22Rv1 (cell line): ENCODE measurements around the gene CDK6.

Source experiments
- H3K27ac ChIP-seq: fragments of 450-650 bp; 2 replicates; pipeline ENCODE4 v1.5.1; 2017
- ZFX ChIP-seq: fragments of 450-650 bp; IDR thresholded peaks from 2 replicates; pipeline ENCODE4 v1.6.1; 2017; ENCODE audit warnings: antibody characterized with exemption, borderline replicate concordance
- TF ChIP-seq, protein P1 (sequence below): fragments of 450-650 bp; IDR thresholded peaks from 2 replicates; pipeline ENCODE4 v1.5.1; 2017; ENCODE audit warnings: mild to moderate bottlenecking

The CDK6 gene

GRCh38 chr7:92652536-92652935 is 183.8 kb downstream of the CDK6 start:
- TF ChIP-seq ZFX = no peak
- TF ChIP-seq, protein P1, sequence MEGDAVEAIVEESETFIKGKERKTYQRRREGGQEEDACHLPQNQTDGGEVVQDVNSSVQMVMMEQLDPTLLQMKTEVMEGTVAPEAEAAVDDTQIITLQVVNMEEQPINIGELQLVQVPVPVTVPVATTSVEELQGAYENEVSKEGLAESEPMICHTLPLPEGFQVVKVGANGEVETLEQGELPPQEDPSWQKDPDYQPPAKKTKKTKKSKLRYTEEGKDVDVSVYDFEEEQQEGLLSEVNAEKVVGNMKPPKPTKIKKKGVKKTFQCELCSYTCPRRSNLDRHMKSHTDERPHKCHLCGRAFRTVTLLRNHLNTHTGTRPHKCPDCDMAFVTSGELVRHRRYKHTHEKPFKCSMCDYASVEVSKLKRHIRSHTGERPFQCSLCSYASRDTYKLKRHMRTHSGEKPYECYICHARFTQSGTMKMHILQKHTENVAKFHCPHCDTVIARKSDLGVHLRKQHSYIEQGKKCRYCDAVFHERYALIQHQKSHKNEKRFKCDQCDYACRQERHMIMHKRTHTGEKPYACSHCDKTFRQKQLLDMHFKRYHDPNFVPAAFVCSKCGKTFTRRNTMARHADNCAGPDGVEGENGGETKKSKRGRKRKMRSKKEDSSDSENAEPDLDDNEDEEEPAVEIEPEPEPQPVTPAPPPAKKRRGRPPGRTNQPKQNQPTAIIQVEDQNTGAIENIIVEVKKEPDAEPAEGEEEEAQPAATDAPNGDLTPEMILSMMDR = no peak
- no peak overlapping the region for H3K27ac ChIP-seq

DNA sequence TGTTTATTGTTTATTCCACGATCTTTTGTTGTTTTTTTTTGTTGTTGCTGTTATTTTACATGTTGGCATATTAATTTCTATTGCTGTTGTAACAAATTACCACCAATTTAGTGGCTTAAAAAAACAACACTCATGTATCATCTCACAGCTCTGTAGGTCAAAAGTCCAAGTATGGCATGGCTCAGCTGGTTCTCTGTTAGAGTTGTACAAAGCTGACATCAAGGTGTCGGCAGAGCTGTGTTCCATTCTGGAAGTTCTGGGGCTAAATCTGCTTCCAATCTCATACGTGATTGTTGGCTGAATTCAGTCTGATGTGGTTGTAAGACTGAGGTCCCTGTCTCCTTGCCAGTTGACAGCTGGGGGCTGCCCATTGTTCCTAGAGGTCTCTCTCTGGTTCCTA is 186.0 kb downstream of the CDK6 start:
- H3K27ac ChIP-seq = no peak overlapping the region
- TF ChIP-seq ZFX = no peak
- TF ChIP-seq, protein P1 = no peak

DNA sequence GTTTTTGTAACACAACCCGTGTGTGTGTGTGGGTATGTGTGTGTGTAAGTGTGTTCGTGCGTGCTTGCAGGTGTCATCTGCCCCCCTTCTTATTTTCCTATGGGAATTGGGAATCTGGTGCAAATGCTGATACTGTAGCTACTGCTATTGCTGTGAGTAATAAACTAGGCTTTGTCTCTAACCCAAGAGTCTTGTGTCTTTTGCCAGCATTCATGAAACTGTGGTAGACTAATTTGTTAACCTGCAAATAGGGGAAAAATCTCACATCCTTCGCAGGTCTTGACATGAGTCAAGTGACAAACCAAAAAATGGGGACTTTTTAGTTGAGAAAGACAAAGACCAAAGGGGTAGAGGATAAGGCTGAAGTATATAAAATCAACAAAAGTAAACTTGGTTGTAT is 188.3 kb downstream of the CDK6 start:
- no peak overlapping the region for H3K27ac ChIP-seq
- TF ChIP-seq ZFX = no peak
- TF ChIP-seq, protein P1 = no peak

GRCh38 chr7:92647652-92648051 is 188.7 kb downstream of the CDK6 start:
- no peak overlapping the region for H3K27ac ChIP-seq

DNA sequence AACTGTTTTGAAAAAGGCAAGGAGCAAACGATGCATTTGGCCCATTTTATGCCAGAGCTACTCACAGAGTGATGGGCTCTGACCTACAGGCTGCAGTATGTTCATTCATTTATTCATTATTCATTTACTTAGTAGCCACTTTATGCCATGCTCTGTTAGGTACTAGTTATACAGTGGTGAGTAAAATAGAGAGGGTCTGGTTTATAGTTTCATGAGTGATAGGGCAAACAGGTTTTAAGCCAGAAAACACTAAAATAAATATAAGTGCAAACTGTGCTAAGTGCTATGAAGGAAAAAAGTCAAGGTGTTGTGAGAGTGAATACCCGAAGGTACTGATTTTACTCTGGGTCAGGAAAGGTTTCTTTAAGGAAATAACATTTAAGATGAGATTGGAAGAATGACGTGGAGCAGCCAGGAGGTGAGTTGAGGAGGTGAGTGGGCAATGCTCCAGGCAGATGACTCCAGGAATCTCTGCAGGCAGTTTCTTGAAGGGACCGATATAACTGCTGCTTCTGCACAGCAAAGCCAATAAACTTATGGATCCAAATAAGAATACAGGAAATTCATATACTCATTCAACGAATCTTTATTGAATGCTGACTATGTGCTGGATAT is 189.3 kb downstream of the CDK6 start:
- TF ChIP-seq, protein P1 = no peak
- TF ChIP-seq ZFX = no peak
- no peak overlapping the region for H3K27ac ChIP-seq

More at GRCh38 chr7:92647652-92648051, 188.7 kb downstream of the CDK6 start:
- TF ChIP-seq, protein P1 = no peak

DNA sequence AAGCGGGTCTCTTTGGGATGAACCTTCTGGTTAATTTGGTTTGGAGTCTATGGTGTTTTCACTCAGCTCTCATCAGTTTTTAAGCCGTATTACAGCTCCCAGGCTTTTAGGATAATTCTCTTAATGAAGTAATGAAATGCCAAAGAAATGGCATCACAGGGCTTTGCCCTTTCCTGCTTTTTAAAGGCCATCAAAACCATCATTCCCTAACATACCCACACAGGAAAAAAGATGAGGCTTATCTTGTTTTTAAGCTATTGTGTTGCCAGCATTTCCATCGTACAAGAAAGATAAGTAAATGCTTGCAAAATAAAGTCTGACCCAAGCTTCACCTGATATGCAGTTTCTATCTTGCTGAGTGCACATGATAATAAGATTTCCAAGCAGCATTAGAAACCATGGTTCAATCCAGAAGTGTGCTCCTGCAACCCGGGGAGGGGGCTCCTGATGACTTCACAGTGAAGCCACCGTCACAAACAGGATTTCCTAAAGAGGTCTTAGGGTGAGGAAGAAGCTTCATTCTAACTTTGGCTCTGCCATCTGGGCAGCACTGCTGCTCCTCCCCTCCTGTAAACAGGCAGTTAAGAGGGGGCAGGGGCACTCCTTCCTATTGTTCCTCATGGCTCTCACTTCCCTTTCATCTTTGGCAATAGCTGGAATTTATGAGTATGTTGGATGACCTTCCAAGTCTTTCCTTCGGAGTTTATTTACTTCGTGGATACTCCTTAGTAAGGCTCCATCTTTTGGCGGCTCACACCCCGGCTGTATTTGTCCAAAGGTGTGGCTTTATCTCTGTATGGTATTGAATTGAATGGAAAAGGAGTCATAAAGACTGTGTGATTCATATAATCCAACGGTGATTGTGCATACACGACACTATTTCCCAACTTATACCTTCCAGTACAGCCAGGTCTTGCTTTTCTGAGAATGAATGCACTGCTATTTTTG is 191.0 kb downstream of the CDK6 start:
- no peak for TF ChIP-seq ZFX
- TF ChIP-seq, protein P1 = no peak
- H3K27ac ChIP-seq = no peak overlapping the region
